GM21423 (cell line): ENCODE data around the gene CNBP.

Experiments
- ATAC-seq: cut with Tn5 transposase; IDR thresholded peaks from one replicate; pipeline ENCODE4 v1.9.1; 2021; ENCODE audit warnings: mild to moderate bottlenecking, moderate library complexity; ENCODE audit not compliant: unreplicated experiment

CNBP gene

GRCh38 chr3:129132097-129132866, 51.4 kb downstream of the CNBP start:
- no peak for ATAC-seq

DNA sequence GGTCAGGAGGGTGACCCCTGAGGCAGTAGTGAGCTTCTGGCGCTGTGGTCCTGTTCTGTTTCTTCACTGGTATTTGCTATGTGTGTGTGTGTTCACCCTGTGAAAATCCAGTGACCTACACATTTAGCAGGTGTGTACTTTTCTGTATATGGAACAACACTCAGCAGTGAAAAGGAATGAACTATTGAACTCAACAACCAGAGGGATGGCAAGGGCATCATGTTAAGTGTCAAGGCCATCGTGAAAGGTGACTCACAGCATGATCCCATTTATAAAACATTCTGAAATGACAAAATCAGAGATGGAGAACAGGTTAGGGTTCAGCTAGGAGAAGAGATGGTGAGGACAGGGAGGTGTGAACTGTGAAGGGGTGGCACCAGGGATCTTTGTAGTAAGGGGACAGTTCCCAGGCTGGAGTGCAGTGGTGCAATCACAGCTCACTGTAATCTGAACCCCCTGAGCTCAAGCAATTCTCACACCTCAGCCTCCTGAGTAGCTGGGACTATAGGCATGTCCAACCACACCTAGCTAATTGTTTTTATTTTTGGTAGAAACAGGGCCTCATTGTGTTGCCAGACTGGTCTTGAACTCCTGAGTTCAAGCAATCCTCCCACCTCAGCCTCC, 52.1 kb downstream of the CNBP start:
- ATAC-seq, result no peak

- no peak for ATAC-seq
Observed at GRCh38 chr3:129130291-129130813, 53.3 kb downstream of the CNBP start.

GRCh38 chr3:129128357-129129155, 55.1 kb downstream of the CNBP start:
- no peak for ATAC-seq

GRCh38 chr3:129126726-129127280, 56.9 kb downstream of the CNBP start:
- ATAC-seq, result no peak

- ATAC-seq, result no peak
Observed at GRCh38 chr3:129123314-129124060, 60.2 kb downstream of the CNBP start.

DNA sequence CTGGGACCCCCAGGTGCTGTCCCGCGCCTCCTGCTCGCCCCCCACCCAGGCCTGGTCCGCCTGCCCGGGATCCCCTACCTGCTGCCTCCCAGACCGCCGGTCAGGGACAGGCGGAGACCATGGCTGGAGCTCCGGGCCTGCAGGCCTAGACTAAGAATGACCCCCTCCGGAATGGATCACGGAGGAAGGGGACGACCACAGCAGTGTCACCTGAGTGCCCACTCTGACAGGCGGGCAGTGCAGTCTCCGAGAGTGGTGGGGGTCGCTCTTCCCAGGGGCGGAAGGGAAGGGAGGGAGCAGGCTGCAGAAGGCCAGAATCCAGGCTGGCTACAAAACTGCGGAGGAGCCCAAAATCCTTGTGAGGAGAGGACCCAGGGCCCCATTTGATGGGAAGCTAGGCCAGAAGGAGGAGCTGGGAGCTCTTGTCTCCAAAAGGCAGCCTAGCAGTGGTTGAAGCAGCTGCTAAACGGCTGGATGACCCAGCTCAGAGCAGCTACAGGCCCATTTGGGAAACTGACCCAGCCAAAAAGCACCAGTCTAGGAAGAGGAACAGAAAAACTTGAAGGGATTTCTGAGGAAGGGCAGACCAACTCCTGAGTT, 61.2 kb downstream of the CNBP start:
- no peak for ATAC-seq

GRCh38 chr3:129121792-129122411, 61.8 kb downstream of the CNBP start, which contains the start of gene RAB43:
TSS of gene RAB43 (minus strand) at chr3:129121804. CDS start at chr3:129121489, 315 bp downstream.
- peak; percentile 45 for ATAC-seq

- ATAC-seq, result peak; percentile 9
Observed at GRCh38 chr3:129121016-129121791, 62.5 kb downstream of the CNBP start.

- ATAC-seq, result peak; percentile 66
Observed at GRCh38 chr3:129120254-129121004, 63.3 kb downstream of the CNBP start.

DNA sequence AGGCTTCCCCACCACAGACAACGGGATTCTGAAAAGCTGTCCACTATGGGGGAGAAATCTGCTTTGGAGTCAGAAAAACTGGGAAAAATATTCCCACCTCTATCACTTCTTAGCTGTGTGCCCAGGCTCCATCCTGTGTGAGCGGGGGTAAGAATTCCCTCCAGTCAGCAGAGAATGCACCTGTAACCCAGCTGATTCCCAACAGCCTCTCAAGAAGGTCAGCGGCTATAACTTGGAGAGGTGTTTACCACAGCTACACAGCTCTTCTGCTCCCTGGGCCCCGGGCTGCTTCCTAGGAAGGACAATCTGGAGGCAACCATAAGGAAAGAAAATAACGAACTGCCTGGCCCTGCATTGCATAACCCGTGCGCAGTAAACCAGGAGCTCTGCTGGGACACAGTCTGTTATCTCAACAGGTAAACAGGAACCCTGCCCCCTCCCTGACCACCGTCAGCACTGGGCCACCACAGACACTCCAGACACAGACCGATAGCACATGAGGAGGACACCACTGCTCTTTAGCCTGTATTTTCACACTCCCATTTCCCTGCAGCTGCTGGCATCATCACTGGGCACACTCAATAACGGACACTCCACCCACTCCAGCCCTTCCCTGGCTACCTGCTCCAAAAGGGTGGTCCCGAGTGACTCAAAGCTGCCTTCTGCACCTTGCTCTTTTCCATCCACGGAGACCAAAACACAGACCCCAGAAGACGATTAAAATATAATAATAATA, 64.2 kb downstream of the CNBP start:
- ATAC-seq, result no peak

DNA sequence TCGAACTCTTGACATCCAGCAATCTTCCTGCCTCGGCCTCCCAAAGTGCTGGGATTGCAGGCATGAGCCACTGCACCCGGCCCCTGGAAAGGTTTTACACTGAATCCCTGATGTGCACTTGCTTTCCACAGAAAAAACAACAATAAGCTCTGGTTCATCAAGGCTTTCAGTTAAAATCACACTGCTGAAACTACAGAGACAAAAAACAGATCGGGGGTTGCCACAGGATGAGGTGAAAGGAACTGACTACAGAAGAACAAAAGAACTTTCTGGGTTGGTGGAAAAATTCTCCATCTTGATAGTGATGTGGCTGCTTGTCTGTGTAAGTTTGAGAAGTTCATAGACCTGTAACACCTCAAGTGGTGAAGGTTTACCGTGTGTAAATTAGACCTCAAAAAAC, 65.0 kb downstream of the CNBP start:
- ATAC-seq, result no peak
